GM19372 (cell line): Measurements from ENCODE around the gene CCND2.

Experiments used
- ATAC-seq: cut with Tn5 transposase; IDR thresholded peaks from one replicate; pipeline ENCODE4 v1.9.1; 2021; ENCODE audit warnings: mild to moderate bottlenecking, low read depth, moderate library complexity; ENCODE audit not compliant: unreplicated experiment

The CCND2 gene

DNA sequence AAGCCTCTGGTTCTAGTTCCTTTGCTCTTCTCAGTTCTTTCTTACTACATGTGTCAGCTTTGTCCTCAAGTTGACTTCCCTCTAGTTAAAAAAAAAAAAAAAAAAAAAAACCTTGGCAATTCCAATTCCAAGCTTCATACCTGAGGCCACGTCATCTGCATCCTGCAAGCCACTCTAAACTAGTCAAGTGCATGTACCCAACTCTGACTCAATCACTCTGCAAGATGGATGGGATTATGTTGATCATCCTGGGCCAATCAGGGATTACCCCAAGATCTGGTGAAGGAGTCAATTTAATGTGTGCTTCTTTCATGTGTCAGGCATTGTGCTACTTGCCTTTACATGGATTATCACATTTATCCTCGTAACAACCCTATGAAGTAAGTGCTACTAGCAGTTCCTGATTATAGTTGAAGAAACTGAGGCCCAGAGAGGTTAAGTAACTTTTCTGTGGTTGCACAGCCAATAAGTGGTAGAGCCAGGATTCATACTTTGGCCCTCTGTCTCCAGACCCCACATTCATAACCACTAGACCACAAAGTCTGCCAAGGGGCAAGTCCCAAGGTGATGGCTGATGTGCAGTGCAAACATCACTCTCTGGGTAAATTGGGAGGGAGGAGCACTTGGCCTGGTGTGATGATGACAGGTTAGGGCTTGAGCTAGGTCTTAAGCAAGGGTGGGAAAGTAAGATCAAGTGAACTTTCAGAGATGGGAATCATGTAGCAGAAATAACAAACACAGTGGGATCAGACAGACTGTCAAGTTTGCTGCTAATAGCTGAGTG is 17.3 kb upstream of the CCND2 start:
- no peak for ATAC-seq

DNA sequence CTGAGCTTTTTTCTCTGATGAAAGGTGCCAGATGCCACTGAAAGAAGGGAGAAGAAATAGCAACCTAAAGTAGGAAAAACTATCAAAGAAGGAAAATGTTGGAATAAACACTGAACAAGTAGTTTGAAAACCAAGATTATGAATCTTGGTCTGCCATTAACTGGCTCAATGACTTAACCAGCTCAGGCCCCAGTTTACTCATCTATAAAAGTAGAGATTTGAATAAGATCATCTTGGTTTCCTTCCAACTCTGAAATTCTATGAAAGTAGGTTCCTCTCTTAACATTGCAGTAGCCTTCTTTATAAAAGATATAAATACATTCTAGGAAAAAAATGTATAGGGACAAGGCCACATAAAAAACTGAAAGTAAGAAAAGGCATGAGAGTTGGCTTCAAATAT is 16.1 kb upstream of the CCND2 start:
- ATAC-seq: no peak

DNA sequence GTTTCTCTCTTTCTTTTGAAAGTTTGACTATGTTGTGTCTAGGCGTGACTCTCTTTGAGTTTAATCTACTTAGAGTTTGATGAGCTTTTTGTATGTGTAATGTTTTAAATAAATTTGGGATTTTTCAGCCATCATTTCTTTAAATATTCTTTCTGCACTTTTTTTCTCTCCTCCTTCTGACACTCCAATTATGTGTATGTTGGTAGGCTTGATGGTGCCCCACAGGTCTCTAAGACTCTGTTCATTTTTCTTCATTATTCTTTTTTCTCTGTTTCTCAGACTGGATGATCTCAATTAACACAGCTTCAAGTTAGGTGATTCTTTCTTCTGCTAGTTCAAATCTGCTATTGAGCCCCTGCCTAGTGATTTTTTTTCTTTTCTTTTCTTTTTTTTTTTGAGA is 14.5 kb upstream of the CCND2 start:
- ATAC-seq: no peak

DNA sequence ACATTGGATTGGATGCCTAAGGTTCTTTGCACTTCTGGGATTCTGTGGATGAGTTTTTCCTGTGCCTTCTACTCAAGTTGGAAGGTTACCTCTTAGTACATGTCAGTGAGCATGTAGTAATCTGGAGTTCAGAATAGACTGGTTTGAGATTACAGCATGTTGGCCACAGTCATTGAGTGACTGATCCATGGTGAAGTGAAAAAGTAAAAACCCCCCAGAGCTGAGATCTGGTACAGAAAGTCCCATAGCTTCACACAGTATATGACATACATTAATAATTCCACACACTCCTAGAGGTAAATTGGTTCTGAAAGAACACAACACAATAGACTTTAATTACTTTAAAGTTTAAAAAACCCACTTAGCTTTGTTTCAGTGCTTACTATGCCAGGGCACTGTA is 11.9 kb upstream of the CCND2 start:
- ATAC-seq: peak; percentile 64

DNA sequence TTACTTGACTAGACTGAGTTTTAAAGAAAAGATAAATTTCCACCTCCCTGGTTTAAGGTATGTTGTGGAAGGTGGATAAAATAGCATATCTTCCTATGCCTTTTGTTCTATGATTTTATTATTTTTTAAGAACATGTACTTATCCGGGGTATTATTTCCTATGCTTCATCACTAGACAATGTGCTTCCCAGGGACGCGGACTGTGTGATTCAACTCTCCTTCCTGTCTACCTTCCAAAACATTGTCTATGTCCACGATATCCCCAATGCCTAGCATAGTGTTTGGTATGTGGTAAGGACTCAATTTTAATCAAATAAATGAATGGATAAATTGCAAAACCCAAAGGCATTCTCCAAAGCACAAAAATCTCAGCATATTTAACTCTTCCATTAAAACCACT is 8.3 kb upstream of the CCND2 start:
- no peak for ATAC-seq

DNA sequence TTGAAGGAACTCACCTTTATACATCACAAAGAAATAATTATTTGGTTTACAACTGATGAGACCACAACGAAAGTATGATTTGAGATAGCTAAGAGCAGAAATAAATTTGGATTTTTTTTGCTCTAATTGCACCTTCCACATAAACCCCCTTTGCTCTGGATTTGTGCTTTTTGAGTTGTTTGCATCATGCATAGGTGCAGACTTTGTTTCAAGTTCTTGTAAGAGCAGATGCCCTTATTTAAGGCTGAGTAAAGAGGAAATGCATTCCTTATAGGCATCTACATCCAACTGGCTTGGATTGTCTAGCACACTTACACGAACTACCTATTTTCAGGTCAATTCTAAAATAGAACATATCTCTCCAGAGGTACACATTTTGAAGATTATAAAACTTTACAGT is 6.6 kb upstream of the CCND2 start:
- no peak for ATAC-seq

DNA sequence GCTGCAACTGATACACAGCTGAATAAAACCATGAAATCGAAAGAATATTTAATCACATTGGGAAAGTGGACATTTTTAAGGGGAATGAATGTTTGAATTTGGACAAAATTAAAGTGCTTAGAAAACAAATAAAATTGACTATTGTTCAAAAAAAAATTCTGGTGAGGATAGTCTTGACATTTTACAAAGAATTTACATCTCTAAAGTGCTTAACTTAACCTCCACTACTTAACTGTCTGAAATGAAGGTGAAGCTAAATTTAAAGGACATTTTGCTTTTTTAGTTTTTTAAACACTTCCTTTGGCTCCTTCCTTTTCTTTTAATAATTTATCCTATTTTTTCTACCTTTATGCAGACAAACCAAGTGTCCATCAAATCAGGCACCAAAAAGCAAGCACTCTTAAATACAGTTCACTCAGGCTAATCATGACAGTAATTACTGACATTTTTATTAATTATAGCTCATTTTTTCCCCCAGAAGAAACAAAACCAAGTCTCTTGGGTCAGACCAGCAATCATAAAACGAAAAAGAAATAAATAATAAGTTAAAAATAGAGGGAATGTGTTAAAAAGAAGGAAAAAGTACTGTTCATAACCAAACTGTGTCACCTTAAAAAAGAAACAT is 5.7 kb upstream of the CCND2 start:
- ATAC-seq: no peak

DNA sequence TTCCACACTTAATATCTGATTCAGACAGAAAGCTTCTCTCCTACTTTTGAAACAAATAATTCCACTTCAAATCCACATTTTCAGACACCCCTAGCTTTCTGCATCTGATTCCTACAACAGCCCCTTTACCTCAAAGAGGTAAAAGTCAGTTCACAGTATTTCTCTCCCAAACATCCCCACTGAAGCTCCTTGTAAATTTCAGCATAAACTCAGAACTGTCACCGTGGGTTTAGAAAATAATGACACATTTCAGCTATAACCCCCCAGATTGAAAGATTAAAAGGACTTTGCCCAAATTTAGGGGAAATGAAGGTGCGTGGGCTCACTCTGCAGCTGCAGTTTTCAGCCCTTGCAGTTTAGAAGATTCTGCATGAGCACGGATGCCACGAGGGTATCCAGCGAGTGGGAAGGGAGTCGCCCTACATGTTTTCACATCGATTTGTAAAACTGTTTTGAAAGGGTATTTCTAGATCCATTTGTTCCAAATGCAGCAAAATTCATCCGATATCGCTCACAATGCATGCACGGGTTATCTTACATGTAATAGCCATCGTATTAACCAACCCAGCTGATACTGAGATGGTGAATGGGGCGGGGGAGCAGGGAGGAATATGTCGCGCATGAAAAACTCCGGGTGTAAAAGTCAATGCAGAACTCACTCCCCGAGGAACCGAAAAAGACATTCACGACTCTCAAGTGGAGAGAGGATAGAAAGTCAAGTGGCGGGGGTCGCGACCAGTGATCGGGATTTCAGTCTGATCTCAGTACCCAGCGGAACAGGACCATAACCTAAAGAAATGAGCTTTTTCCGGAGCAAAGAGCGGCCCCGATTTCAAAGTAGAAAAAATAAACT is 5.0 kb upstream of the CCND2 start:
- ATAC-seq: no peak

DNA sequence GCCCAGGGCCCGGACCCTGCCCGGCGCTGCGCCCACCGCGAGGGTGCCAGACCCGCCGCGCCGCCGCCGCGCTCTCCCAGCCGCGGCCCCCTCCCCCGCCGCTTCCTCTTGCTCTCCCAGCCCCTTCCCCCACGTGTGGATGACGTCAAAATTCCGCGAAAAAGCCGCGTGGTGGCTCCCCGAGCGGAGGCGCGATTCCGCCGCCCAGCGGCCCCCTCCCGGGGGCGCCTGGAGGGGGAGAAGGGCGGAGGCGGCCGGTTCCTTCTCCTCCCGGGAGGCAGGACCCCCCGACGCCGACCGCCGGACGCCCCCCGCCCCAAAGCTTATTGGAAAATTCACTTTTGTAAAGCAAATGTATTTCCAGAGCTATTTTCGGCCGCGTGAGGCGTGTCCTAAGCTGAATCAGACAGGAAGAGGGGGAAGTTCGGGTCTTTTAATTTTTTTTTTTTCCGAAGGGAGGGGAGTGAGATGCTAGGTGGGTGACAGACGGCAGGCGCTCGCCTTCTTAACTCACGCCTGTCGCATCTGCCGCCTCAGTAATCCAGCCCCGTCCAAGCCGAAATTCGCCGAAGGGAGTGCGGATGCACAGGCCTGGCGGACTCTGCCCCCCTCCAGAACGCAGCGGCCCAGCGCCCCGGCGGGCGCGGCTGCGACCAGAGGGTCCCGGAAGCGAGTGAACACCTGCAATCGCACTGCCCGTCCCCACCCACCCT is 4.1 kb upstream of the CCND2 start:
- no peak for ATAC-seq

DNA sequence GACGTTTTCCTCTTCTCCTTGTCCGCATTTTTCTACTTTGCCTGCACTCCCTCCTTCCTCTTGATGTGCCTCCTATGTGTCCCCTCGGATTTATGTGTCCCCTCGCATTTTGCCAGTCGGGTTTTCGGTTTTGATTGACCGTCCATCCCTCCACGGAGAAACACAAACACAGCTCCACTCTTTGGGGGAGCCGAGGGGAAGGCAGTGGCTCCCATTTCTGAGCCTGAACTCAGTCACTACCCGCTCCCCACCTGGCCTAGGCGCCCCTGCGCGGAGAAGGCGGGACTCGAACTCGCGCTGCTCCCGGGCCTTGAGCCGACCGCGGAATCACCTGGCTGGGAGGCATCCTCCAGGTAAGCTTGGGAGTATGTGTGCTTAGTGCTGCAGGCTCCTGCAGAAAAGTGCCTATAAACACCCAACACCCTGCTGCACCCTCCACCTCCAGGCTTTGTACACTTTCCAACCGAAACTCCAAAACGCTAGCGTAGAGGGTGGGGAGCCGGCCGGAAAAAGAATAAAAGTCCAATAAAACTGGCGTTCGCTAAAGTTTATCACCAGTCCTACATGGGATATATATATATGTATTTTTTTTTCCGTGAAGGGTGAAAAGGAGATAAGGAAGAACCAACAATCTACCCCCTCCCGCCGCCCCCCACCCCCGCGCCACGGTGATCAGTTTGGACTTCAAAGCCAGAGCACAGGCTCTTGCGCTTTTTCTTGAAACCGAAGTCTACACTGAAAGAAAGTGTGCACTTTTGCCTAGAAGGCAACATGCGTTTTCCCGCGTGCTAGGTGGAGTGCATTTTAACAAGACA is 3.3 kb upstream of the CCND2 start:
- no peak for ATAC-seq

DNA sequence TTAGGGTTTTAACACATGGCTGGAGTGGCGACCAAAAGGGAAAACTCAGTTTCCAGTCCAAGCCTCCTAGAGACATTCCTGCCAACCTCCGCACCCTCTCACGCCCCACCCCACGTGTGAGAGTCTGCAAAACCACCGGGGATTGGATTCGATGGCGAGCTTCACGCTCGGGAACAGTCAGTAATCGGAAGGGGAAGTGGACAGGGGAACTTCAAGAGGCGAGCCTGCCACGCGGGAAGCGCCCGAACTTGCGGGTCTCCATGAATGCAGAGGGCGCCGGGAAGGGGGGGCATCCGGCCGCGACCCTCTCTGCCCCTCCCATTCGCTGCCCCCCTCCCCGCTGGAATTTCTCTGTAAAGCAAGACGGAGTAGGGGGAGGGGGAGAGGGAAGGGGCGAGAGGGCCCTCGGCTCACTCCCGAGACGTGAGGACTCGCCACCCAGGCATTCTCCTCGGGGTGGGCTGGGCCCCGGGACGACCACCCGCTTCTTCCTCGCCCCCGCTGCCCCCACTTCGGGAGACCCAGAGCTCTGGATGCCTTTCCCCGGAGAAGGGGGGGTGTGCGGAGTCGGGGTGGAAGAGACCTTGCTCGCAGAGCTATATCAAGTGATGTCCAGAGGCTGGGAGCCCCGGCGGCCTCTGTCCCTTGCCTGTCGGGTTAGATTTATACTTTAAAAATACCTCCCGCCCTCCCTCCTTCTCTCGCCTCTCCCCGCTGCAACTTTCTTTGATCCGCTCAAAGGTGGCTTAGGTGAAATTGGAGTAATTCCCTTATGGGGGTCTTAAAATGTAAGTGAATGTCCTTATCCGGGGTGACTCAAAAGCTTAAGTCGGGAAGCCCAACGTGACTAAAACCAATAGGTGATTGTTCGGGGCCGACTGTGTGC is 2.5 kb upstream of the CCND2 start:
- ATAC-seq: no peak

DNA sequence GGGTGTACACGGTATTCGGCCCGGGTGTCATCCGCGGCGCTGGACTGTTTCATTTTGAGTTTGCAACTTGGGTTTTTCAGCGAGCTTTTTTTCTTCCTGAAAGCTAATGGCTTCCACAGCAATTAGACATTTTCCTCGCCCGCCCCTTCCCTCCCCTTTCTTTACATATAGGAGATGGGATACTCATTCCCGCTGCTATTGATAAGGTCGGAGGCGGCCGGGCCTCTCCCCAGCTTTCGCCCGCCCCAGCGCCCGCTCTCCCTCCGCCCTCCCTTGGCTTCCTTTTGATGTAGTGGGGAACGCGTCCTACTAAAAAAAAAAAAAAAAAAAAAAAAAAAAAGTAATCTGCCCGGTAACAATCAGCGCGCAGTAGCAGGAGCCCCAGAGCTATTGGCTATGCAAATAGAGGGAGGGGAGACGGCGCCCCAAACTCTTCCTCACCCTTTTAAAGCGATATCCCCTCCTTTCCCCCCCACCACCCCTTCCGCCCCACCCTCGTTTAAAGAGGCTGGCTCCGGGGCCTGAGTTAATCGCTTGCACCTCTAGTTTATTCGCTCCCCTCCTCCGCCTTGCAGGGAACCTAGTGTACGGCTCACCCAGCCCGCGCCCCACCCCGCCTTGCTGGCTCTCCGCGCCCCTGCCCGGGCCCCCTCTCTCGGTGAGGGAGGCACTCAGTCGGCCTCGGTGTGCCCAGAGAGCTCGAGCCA is 1.7 kb upstream of the CCND2 start:
- peak; percentile 58 for ATAC-seq

DNA sequence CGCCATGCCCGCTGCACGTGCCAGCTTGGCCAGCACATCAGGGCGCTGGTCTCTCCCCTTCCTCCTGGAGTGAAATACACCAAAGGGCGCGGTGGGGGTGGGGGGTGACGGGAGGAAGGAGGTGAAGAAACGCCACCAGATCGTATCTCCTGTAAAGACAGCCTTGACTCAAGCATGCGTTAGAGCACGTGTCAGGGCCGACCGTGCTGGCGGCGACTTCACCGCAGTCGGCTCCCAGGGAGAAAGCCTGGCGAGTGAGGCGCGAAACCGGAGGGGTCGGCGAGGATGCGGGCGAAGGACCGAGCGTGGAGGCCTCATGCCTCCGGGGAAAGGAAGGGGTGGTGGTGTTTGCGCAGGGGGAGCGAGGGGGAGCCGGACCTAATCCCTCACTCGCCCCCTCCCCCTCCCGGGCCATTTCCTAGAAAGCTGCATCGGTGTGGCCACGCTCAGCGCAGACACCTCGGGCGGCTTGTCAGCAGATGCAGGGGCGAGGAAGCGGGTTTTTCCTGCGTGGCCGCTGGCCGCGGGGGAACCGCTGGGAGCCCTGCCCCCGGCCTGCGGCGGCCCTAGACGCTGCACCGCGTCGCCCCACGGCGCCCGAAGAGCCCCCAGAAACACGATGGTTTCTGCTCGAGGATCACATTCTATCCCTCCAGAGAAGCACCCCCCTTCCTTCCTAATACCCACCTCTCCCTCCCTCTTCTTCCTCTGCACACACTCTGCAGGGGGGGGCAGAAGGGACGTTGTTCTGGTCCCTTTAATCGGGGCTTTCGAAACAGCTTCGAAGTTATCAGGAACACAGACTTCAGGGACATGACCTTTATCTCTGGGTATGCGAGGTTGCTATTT is 914 bp upstream of the CCND2 start:
- peak; percentile 6 for ATAC-seq

DNA sequence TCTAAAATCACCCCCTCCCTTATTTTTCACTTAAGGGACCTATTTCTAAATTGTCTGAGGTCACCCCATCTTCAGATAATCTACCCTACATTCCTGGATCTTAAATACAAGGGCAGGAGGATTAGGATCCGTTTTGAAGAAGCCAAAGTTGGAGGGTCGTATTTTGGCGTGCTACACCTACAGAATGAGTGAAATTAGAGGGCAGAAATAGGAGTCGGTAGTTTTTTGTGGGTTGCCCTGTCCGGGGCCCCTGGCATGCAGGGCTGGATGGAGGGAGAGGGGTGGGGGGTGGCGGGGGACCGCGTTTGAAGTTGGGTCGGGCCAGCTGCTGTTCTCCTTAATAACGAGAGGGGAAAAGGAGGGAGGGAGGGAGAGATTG is 300 bp upstream of the CCND2 start:
- no peak for ATAC-seq

DNA sequence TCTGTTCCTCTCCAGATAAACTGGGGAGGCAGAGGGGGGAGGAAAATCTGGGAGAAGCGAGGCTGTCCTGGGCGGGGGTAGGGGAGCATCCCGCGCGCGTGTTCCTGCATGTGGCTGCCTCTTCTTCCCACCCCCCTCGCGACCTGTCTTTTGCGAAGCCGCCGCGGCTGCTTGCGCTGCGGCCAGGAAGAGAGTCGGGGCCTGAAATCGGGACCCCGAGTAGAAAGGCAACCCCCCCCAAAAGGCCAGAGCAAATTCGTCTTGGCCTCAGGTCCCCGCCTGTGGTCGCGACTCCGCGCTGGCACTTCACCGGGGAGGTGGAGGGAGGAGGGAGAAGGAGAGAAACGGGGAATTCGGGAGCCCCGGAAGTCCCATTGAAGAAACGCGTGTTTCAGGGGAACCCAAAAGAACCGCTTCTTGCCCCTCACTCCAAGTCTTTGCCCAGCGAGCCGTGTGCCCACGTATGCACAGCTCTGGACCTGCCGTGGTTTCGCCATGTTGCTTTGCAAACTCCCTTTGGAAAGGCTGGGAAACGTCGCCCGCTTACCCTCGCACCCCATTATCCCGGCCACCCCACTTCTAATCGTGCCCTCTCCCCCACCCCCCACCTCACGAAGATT is 944 bp downstream of the CCND2 start:
- ATAC-seq: no peak

DNA sequence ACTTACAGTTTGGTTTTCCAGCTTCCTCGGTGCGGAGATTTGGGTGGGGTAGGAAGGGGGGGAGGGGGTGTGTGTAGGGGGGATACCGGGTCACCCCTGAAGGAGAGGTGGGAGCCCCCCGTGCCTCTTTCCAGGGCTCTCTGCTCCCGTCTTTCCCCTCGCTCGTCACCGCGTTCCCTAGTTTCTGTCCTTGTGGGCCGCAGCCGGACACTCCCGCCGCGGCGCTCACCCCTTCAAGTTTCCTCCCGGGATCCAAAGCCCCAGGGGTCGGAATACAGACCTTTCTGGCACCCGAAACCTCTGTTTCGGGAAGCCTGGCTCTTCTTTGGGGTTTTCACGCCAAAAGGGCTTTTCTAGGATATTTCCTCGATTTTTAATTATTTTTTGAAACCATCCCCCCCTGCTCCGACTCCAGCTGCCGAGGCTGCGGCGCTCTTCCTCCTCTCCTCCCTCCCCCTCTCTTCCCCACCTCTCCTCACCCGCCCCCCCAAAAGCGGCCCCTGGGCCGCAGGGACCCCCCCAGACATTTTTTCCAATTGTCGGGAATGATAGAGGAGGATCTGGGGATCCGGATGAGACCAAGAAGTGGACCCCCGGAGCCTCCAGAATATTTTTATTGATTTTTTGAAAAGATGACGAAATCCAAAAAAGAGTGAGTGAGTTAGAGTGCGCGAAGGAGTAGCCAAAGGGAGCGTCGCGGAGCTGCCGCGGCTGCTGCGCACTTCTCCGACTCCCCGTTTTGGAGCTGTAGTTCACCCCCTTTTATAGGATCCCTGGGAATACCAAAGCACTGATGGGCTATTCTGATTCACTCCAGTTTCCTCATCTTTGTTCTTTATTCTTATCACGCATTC is 1.7 kb downstream of the CCND2 start:
- ATAC-seq: no peak
